Calu3 (cell line): Measurements from ENCODE around the gene TMEM258. TPM values are rescaled to one million over a fixed set of nuclear protein-coding genes. Genes with fewer than 3 reads are reported as not detected.

Experiments used
- BruUV-seq: library from RNA; stranded (reverse); fragments of 400-500 nt; replicated peaks from 2 replicates; lab custom pipeline; 2021; lab: Mats Ljungman, UMichigan
- CTCF ChIA-PET: fragments of 300-600 bp; sonication (Branson Sonifier 250); formaldehyde crosslinking; loops from one replicate; lab custom pipeline; 2022; ENCODE audit warnings: antibody characterized with exemption; lab: Charles Lee
- DNase-seq: peaks from one replicate; pipeline ENCODE4 v3.0.0; 2022
- H3K27ac Mint-ChIP-seq: one replicate; pipeline ENCODE4 v1.8.0; 2022; ENCODE audit warnings: mixed read lengths; ENCODE audit not compliant: unreplicated experiment
- H3K27me3 Mint-ChIP-seq: one replicate; pipeline ENCODE4 v1.8.0; 2022; ENCODE audit warnings: mixed read lengths; ENCODE audit not compliant: unreplicated experiment
- H3K36me3 Mint-ChIP-seq: one replicate; pipeline ENCODE4 v1.8.0; 2022; ENCODE audit warnings: mild to moderate bottlenecking, moderate library complexity, mixed read lengths; ENCODE audit not compliant: insufficient read depth, unreplicated experiment
- H3K4me1 Mint-ChIP-seq: one replicate; pipeline ENCODE4 v1.8.0; 2022; ENCODE audit warnings: mild to moderate bottlenecking, low read depth, mixed read lengths; ENCODE audit not compliant: unreplicated experiment
- H3K4me3 Mint-ChIP-seq: one replicate; pipeline ENCODE4 v1.8.0; 2022; ENCODE audit warnings: mild to moderate bottlenecking, low read depth, moderate library complexity, mixed read lengths; ENCODE audit not compliant: unreplicated experiment
- H3K9me3 Mint-ChIP-seq: one replicate; pipeline ENCODE4 v1.8.0; 2022; ENCODE audit warnings: low read depth, mixed read lengths; ENCODE audit not compliant: unreplicated experiment
- intact Hi-C: fragments of 100-400 bp; cut with micrococcal nuclease; formaldehyde crosslinking; loops from one replicate; pipeline ENCODE4 v1.10.0; 2022; ENCODE audit not compliant: unreplicated experiment
- total RNA-seq: library from RNA; stranded (reverse); gene quantifications from 2 replicates; pipeline ENCODE4 v1.2.3, GENCODE V29; 2022
- TF ChIP-seq, protein P1 (sequence below): fragments of 200-600 bp; IDR thresholded peaks from one replicate; pipeline ENCODE4 v1.8.0; 2022; ENCODE audit warnings: antibody characterized with exemption; ENCODE audit not compliant: unreplicated experiment

TMEM258 gene
- total RNA-seq, 1 experiment from 2014 or later, result 146 TPM

DNA sequence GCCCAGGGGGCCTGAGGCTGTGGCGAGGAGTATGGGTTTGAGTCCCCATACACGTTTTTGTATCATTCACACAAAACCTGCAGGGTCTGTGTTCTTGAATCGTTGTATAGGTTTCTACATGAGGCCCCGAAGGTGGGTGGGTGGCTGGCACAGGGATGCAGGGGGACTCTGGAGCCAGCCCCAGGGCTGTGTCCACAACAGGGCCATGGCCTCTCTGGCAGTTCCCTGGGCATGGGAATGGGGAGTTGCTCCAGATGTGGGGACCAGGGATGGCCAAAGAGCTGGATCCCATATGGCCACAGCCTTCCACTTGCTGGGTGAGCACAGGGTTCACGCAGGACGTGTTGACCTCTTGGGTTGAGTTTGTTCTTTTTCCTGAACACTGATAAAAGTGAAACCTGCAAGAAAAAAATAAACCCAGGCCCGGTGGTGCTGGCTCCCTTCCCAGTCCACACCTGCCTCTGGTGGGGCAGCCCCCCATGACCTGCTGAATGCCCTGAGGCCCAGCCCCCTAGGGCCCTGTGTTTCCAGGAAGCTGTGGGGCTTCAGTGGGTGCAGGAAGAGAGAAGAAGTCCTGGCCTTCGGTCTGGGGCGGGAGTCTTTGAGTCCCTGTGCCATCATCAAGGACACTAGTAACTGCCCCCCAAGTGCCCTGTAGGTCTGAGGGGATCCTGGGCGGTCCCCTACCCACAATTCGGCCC lies 23.9 kb downstream of the TMEM258 start:
- Mint-ChIP-seq H3K4me3 (no peak overlapping the region), H3K27ac (no peak overlapping the region), H3K27me3 (no peaks in the 10 kb centered on the region), H3K4me1 (no peaks in the 10 kb centered on the region), H3K36me3 (peaks cover 19% of the 10 kb centered on the region), H3K9me3 (no peaks in the 10 kb centered on the region)
- DNase-seq, result no peak
- BruUV-seq, result no TSS peak
- TF ChIP-seq, protein P1, sequence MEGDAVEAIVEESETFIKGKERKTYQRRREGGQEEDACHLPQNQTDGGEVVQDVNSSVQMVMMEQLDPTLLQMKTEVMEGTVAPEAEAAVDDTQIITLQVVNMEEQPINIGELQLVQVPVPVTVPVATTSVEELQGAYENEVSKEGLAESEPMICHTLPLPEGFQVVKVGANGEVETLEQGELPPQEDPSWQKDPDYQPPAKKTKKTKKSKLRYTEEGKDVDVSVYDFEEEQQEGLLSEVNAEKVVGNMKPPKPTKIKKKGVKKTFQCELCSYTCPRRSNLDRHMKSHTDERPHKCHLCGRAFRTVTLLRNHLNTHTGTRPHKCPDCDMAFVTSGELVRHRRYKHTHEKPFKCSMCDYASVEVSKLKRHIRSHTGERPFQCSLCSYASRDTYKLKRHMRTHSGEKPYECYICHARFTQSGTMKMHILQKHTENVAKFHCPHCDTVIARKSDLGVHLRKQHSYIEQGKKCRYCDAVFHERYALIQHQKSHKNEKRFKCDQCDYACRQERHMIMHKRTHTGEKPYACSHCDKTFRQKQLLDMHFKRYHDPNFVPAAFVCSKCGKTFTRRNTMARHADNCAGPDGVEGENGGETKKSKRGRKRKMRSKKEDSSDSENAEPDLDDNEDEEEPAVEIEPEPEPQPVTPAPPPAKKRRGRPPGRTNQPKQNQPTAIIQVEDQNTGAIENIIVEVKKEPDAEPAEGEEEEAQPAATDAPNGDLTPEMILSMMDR, result no peak
- CTCF ChIA-PET, result no interaction called here
- intact Hi-C loops, result no loop called here

DNA sequence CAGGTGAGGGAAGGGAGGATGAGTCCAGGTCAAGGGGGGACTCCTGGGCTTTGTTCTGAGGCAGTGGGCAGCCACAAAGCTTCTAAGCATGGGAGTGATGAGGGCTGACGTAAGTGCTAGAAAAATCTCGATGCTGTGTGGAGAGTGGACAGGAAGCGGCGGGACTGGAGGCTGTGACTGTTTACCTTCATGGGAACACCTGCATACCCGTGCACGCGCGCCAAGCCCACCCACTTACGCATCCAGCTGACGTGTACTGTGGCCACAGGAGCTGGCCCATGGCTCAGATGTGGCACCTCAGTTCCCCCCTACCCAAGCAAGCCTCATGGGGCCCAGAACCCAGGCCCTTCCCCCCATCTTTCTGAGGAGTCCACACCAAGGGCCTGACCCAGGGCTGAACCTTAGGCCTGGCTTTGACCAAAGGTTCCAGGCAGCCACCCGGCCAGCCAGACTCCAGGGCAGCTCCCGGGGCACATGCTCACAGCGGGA lies 26.0 kb downstream of the TMEM258 start:
- peaks cover 13% of the 10 kb centered on the region for H3K36me3 Mint-ChIP-seq
- no peak for DNase-seq
- H3K4me3 Mint-ChIP-seq, result no peak overlapping the region
- H3K9me3 Mint-ChIP-seq, result no peaks in the 10 kb centered on the region
- CTCF ChIA-PET, result interaction anchor here (1.4 kb wide), 1 partner anchor 9 kb away, joined by 5 read pairs; no protein-coding TSS in a partner anchor
- no TSS peak for BruUV-seq
- TF ChIP-seq, protein P1, result no peak
- intact Hi-C loops, result no loop called here
- H3K4me1 Mint-ChIP-seq, result peaks cover 6% of the 10 kb centered on the region
- no peak overlapping the region for H3K27ac Mint-ChIP-seq
- H3K27me3 Mint-ChIP-seq, result no peaks in the 10 kb centered on the region

DNA sequence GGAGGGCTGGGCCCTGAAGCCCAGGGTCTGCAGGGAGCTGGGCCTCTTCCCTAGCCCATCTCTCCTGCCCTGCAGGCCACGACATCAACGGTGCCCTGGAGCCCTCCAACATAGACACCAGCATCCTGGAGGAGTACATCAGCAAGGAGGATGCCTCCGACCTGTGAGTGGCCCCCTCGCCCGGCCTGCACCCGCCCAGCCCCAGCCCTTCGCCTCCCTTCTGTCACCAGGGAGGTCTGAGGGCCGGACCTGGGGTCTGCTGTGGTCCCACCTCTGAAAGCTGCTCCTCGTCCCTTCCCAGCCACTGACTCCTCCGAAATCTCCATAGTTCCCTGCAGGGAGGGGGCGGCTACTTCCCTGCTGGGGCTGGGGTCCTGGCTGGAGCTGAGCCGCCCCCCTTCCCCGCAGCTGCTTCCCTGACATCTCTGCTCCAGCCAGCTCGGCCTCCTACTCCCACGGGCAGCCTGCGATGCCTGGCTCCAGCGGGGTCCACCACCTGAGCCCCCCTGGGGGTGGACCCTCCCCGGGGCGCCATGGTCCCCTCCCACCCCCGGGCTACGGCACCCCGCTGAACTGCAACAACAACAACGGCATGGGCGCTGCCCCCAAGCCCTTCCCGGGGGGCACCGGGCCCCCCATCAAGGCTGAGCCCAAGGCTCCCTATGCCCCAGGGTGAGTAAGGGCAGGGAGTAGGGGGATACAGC lies 26.7 kb downstream of the TMEM258 start:
- TF ChIP-seq, protein P1, result no peak
- no TSS peak for BruUV-seq
- H3K4me1 Mint-ChIP-seq, result peaks cover 9% of the 10 kb centered on the region
- CTCF ChIA-PET, result interaction anchor here (0.6 to 0.7 kb wide), 2 partner anchors 10 to 44 kb away, joined by 3 read pairs; no protein-coding TSS in a partner anchor
- no peak overlapping the region for H3K27ac Mint-ChIP-seq
- no peak overlapping the region for H3K4me3 Mint-ChIP-seq
- intact Hi-C loops, result no loop called here
- H3K36me3 Mint-ChIP-seq, result peaks cover 13% of the 10 kb centered on the region
- no peaks in the 10 kb centered on the region for H3K27me3 Mint-ChIP-seq
- H3K9me3 Mint-ChIP-seq, result no peaks in the 10 kb centered on the region
- DNase-seq, result no peak

DNA sequence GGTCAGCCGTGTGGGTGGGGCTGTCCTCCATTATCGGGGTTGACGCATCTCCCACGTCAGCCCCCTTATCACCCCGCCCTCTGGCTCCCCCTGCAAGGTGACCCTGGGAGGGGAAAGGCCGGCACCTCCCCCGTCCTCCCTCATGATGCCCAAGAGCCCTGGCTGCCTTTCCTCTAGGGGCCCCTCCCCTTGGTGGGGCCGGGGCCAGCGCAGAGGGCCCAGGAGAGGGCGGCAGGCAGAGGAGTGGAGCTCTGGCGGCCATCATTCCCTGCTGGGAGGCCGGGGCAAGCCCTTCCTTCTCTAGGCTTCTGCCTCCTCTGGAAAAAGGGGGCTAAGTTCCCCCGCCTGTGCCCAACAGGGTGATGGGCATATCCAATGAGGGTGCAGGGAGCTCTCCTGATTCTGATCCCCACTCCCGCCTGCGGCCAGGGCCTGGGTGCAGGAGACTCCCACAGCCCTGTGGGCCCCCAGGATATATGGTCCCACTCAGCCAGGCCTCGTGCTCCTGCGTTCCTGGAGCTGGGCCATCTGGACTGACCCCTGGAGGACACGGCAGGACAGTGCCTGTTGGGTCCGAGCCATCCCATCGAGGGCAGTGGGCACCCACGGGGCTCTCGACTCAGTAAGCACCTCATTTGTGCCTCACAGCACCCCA lies 27.7 kb downstream of the TMEM258 start:
- intact Hi-C loops, result no loop called here
- no peak overlapping the region for H3K4me3 Mint-ChIP-seq
- peaks cover 13% of the 10 kb centered on the region for H3K36me3 Mint-ChIP-seq
- peaks cover 19% of the 10 kb centered on the region for H3K4me1 Mint-ChIP-seq
- no peak overlapping the region for H3K27ac Mint-ChIP-seq
- TF ChIP-seq, protein P1, result no peak
- BruUV-seq, result no TSS peak
- DNase-seq, result no peak
- H3K27me3 Mint-ChIP-seq, result no peaks in the 10 kb centered on the region
- H3K9me3 Mint-ChIP-seq, result no peaks in the 10 kb centered on the region
- CTCF ChIA-PET, result interaction anchor here (0.5 to 0.6 kb wide), 2 partner anchors 11 to 153 kb away, joined by 3 read pairs; partner anchors contain the start of gene RAB3IL1
